ENCODE measurements around the gene EIF2A.
A peak's percentile ranks its signal among the peaks of the same experiment; 100 is the strongest.
"Not testable (repeated sequence)": the region's sequence is repeated elsewhere in the genome, so short reads cannot be mapped to it uniquely, and the experiment has no call there.

Gene EIF2A

DNA sequence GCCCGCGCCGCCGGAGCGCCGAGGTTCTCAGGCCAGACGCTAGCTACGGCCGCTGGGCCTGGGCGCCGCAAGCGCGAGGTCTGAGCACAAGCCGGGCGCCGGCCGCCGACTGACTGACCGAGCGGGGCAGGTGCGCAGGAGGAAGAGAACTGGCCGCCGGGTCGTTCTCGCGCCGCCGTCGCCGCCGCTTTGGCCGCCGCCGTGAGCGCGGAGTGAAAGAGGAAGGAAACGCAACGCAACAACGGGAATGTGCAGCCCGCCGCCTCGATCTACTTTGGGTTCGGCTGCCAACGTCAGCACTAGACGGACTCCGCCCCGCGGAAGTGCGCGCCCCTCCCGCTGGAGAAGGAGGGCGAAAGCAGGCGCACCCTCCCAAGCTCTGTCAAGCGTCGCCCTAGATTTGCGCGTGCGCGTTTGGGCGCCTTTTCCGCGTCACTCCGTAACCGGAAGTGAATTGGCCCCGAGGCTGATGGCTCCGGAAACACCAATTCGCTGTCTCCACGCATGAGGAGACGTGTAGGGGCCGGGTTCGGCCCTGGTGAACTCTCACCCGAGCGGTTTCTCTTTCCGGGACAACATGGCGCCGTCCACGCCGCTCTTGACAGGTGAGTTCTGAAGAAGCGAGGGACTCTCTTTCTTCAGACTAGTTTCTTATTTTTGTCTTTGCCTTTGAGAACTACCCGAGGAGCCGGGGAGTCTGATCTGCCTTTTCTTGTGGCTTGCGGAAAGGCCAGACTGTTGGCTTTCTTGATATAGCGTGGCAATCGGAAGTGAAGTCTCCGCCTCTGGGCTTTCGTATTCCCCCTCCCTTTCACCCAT lies at the start of gene EIF2A, which contains the start of gene SERP1:
Gene EIF2A (plus strand): TSS at position 562 of the 819 bp plus-strand sequence. CDS start 16 bp downstream, at position 578.
Gene SERP1 (minus strand): TSS at position 271 of the 819 bp plus-strand sequence. CDS start 361 bp downstream, outside the sequence.
- peak; percentile 100 for DNase-seq

DNA sequence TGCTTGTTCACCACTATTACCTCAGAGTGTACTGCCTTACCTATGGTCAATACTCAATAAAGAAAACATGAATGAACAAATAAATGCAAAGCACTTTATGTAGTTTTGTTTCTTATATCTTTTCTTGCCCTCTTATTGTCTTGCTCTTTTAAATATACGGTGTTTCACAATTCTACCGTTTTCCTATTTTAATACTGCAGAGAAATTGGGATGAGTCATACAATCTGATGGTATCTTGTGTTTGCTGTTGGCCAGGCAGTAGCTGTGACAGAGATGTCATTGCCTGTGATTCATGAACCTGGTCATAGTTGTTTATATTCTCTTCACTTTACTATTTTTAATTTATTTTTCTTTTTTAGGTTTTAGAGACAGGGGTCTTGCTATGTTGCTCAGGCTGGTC lies 48.6 kb upstream of the EIF2A start:
- no peak for DNase-seq

DNA sequence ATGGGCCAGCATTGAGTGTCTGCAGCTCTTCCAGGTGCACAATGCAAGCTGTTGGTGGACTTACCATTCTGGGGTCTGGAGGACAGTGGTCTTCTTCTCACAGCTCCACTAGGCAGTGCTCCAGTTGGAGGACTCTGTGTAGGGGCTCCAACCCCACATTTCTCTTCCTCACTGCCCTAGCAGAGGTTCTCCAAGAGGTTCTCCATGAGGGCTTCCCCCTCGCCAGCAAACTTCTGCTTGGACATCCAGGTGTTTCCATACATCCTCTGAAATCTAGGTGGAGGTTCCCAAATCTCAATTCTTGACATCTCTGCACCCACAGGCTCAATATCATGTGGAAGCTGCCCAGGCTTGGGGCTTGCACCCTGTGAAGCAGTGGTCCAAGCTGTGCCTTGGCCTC lies 45.6 kb upstream of the EIF2A start:
- DNase-seq = not testable (repeated sequence)

DNA sequence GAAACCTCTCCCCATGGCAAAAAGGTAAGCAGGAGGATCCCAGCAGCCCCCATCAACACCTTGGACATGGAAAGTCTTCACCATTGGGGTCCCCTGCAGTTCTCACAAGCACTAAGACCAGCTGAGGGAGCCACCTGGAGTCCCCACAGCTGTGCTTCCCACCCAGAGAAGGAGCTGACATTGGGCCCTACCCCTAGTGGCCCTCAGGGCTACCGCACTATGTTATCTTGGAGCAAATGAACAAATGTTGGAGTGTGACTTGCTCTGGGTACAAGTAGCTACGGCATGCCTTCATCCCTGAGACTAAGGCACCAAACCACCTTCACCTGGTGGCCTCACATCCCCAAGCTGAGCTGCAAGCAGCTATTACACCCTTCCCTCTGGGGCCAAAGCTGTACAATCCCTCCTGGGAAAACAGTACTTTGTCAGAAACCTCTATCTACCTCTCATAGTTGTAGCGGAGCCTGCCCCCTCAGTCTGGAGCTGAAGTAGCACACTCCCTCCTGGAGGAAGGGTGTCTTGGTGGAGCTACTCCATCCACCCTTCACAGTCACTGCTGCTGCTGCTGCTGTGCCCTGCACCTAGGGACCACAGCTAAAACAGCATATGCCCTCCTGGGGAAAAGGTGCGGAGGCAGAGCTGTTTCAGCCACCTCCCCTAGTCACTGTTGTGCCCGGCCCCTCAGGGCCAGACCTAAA lies 43.0 kb upstream of the EIF2A start:
- DNase-seq = no peak

DNA sequence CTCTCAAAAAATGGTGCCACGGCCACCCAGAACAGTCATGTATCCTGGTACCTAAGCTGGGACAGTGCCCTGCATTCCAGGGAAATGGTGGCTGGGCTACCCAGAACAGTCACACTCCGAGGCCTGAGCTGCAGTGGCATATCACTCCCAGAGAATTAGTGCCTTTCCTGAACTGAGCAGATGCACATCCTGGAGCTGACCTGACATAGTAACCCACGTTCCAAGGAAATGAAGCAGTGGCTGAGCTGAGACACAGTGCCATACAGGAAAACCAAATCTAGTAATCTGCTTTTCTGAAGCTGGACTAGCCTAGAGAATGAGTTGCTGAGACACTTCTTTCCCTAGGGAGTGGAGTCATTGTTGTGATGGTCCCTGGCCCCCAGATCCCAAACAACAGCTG lies 42.1 kb upstream of the EIF2A start:
- no peak for DNase-seq

DNA sequence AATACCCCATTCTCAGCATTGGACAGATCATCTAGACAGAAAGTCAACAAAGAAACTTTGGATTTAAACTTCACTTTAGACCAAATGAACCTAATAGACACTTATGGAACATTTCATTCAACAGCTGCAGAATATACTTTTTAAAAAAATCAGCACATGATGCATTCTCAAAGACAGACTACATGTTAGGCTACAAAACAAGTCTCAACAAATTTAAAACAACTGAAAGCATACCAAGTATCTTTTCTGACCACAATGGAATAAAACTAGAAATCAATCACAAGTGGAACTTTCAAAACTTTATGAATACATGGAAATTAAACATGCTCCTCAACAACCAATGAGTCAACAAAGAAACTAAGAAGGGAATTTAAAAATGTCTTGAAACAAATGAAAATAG lies 38.2 kb upstream of the EIF2A start:
- no peak for DNase-seq

DNA sequence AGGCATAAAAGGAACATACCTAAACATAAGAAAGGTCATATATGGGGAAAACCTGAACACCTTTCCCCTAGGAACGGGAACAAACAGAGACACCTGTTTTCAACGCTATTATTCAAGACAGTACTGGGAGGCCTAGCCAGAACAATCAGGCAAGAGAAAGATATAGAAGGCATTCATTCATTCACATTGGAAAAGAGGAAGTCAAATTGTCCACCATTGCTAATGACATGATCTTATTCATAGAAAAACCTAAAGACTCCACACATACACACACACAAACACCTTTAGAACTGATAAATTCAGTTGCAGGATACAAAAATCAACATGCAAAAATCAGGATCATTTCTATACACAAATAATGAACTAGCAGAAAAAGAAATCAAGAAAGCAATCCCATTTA lies 36.8 kb upstream of the EIF2A start:
- no peak for DNase-seq

DNA sequence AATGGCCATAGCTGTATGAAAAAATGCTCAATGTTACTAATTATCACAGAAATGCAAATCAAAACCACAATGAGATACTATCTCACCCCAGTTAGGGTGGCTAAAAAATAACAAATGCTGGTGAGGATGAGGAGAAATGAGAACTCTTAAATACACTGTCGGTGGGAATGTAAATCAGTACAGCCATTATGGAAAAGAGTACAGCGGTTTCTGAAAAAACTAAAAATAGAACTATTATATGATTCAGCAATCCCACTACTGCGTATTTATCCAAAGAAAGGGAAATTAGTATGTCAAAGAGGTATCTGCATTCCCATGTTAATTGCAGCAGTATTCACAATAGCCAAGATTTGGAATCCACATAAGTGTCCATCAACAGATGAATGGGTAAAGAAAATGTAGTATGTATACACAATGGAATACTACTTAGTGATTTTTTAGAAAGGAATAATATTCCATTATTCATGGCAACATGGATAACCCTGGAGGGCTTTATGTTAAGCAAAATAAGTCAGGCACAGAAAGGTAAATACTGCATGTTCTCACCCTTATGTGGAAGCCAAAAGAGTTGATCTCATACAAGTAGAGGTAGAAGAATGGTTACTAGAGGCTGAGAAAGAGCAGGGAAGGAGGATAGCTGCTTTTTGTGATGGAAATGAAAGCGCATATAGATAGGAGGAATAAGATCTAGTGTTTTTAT lies 35.3 kb upstream of the EIF2A start:
- DNase-seq = no peak

DNA sequence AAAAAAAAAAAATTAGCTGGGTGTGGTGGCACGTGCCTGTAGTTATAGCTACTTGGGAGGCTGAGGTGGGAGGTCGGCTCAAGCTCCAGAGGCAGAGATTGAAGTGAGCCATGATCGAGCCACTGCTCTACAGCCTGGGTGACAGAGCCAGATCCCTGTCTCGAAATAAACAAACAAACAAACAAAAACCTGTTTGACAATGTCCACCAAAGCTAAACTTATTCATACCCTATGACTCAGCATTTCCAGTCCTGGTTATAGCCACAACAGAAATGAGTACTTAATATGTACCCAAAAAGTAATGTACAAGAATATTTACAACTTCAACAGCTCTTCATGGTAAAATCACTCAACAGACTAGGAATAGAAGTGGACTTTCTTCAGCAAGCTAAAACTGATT lies 31.4 kb upstream of the EIF2A start:
- no peak for DNase-seq

DNA sequence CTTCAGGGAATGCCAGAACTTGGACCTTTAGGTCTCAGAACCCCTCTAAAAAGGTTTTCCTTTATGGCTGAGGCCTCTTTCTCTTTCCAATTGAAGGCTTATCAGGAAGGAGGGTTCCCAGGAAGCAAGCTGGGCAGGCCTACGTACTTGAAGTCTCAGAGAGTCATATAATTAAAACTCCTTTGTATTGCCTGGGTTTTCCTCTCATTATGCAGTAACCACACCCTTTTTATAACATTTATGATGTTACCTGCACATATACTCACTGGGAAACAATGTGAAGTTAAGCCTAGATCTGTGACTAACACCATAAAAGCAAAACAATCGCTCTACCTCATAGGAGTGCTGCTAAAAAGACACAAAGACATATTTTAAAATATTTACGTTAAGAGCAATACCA lies 27.6 kb upstream of the EIF2A start:
- DNase-seq = no peak

DNA sequence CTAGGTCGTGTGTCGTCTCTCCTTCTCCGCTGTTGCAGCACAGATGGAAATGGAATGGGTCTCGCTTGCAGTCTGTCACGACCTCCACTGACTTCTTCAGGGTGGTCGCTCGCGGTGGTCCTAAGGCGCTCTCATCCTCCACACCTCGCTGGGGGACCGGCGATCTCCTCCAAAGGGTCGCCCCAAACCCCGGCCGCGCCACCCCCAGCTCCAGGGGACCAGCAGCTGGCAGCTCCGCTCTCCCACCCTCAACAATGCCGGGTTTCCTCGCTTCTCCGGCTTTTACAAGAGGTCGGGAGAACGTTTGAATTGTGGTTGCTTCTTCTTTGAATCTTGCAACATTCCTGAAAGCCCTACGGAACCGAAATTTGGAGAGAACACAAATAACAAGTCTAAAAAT lies 26.2 kb upstream of the EIF2A start:
- no peak for DNase-seq

DNA sequence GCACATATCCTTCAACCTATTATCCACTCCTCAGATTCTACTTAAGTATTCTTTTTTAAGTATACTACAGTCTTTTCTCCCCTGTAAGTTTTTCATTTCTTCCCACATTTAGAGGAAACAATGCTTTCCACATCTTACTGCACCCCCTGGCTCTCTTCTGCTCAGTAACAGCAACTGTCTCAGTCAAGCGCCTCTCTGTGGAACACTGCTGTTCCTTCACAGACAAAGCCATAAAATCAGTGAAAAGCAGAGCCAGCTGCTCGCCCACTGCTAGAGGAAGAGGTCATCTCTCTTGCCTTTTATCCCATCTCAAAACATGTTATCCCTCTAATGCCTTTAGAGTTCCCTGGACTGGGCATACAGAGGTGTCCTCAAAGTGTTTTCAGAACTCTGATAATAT lies 25.1 kb upstream of the EIF2A start:
- no peak for DNase-seq

DNA sequence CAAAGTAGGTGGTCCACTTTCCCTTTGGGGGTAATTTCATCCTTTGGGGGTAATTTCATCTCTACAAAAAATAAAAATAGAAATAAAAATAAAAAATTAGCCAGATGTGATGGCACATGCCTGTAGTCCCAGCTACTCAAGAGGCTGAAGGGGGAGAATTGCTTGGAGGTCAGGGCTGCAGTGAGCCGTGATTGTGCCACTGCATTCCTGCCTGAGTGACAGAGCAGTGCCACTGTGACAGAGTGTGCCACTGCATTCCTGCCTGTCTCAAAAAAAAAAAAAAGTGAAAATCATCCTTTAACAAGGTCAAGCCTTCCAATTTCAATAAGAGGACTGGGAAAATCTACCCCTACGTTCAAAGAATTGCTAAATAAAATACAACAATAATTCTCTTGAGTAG lies 23.0 kb upstream of the EIF2A start:
- DNase-seq = no peak

DNA sequence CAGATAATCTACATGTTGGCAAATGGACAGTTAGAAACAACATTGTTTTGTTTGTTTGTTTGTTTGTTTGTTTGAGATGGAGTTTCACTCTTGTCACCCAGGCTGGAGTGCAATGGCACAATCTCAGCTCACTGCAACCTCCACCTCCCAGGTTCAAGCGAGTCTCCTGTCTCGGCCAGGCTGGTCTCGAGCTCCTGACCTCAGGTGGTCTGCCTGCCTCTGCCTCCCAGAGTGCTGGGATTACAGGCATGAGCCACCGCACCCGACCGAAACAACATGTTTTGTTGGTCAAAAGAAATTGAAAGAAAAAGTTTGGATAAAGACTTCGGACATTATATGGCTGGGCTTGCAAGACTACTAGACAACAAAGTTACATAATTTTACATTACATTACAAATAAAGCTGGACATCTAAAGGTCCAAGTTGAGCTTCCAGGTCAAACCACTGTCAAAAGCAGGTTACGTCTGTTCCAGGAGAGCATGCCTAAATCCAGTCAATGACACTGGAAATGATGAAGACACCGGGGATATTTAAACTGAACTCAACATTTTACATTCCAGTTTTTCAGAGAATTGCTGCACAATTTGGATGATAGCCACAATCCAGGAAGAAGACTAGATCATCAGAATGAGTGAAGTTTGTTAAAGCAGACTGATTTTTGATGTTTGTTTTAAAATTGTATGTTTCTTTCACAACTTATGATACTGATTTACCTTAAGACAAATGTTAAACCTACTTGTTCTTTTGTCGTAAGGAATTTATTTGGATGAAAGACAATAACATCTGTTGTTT lies 18.9 kb upstream of the EIF2A start:
- no peak for DNase-seq

DNA sequence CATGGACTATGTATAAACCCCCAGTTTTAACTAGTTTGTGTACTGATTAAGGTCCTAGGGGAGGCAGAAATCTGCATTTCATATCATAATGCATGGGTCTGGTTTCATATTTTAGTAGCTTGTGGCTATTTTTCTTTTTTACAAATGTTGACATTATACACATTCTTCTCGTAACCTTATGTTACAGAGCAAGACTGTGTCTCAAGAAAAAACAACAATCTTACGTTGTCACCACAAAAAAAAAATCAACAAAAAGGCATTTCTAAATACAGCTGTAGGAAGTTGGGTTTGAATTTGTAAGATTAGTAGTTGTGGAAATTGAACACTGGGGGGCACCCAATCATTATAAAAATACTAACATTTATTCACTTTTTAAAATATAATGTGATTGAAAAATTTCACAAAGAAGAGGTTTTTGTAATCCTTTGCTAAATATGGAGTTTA lies 18.2 kb upstream of the EIF2A start:
- no peak for DNase-seq

DNA sequence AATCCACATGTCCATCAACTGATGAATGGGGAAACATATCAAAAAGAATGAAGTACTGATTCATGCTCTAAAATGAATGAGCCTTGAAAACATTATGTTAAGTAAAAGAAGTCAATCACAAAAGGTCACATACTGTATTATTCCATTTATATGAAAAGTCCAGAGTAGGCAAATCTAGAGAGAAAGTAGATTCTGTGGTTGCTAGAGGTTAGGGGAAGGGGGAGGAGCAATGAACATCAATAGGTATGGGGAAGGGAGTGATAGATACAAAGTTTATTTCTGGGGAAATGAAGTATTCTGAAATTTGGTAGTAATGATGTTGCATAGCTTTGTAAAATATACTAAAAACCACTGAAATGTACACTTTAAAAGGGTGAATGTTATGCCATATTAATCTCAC lies 14.8 kb upstream of the EIF2A start:
- DNase-seq = no peak

DNA sequence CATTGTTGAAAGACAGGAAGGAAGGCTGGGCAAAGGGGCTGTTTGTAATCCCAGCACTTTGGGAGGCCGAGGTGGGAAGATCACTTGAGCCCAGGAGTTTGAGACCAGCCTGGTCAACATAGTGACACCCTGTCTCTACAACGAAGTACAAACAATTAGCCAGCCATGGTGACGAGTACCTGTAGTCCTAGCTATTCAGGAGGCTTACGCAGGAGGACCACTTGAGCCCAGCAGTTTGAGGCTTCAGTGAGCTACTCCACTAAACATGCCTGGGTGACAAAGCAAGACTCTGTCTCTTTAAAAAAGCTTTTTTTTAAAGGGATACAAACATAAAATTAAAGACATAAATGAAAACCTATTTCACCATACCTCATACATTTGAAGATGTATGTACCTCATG lies 11.4 kb upstream of the EIF2A start:
- DNase-seq = no peak

DNA sequence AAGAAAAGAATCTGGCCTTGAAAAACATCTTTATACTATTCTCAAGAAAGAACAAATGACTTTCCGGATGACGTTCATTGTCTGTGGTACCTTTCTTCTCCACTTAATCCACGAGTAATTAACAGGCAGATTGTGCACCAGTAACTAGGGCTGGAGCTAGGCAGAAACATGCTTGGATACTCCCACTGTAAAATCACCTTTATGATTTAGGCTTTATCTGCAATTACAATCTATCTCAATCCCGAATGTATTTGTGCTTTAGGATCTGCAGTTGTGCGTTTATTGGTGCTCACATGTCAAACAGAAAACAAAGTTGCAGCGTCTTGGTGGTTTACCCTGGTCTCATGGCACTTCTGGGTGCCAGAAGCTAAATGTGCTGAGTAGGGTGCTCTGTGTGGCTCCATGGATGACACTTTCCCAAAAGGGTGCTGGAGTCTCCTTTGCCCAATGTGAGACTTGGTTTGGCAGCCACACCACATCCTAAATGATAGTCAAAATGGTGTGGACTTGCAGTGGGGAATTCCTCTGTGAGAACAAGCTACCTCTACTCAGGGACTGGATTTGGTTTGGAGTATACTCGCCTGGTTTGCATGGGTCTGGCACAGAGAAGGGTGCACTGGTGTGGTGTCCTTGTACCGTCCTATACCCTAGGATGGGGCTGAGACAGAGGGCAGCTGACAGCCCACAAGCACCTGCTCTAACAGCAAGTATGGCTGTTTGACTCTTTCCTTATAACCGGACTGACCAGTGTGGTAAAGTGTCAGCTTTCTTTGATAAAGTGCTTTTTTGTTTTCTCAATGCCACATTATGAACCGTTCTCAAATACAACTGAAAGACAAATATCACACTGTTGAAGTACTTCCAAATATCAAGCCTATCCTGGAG lies 8.0 kb upstream of the EIF2A start:
- DNase-seq = no peak

DNA sequence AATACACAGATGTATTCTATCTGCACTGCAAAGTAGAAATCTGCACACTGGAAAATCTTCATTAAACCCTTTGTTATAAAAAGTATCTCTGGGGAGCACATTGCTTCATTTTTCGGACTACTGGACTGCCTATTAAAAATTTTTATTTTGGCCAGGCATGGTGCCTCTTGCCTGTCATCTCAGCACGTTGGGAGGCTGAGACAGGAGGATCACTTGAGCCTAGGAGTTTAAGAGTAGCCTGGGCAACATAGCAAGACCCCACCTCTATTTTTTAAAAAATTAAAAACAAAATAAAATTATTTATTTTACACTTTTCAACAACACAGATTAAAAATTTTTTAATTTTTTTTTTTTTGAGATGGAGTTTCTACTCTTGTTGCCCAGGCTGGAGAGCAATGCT lies 6.3 kb upstream of the EIF2A start:
- no peak for DNase-seq

DNA sequence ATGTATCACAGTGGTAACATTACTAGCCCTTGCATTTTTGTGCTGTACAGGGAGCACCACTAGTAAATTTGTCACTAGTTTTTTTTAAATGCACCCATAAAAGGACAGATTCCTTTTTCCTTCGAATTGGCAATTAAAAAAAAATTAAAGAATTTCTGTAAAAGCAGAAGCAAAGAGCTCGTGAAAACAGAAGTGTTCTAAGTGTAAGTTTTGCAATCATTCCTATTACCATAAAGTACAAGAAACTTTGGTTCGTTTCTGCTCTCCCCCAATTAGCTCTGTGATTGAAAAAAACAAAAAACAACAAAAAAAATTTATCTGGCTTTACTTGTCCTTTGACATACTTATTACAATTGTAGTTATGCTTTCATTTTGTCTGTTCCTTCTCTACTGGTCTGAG lies 5.6 kb upstream of the EIF2A start:
- no peak for DNase-seq

DNA sequence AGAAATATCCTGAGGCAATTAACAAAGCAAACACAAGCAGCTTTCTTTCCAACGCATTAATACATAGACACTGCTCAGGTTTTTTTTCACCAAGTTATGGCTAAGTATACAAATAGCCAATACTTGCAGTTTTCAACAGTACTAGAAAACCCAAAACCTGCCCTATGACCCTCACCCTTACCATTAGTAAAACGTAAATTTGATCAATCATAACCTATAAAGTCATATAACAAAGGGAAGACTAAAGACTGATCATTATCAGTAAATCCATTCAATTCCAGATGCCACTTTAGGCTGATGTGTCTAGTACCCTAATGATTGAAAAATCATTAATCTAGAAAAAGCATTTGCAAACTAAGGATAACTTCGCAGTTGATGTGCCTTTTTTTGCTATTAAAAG lies 3.5 kb upstream of the EIF2A start:
- DNase-seq = no peak

DNA sequence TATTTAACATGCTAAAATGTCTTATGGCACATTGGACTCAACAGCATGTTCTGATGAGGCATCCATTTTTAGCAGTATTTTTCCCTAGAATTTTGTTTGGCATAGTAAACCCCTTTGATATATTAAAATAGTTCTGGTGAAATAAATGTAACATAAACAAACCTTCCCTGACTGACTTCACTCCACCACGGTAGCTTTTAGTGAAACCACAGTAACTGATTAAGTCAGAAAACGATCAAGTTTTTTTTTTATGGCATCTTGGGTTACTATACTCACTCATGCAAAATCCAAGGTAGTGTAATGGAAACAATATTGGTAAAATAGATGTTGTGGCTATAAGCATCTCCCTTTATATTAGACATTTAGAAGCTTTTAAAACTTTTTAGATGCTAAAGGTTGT lies 3.1 kb upstream of the EIF2A start:
- no peak for DNase-seq

Measured in COR-L47 (cell line).